Midbrain (tissue), 1 donor: ENCODE data around the gene MYO1F.
"Not testable (repeated sequence)": the region's sequence is repeated elsewhere in the genome, so short reads cannot be mapped to it uniquely, and the experiment has no call there.

Source experiments
- DNase-seq: peaks from one replicate; lab custom pipeline; 2025; lab: John Stamatoyannopoulos, UW

Gene MYO1F

GRCh38 chr19:8564866-8565265 lies 12.4 kb downstream of the MYO1F start:
- DNase-seq = not testable (repeated sequence)

DNA sequence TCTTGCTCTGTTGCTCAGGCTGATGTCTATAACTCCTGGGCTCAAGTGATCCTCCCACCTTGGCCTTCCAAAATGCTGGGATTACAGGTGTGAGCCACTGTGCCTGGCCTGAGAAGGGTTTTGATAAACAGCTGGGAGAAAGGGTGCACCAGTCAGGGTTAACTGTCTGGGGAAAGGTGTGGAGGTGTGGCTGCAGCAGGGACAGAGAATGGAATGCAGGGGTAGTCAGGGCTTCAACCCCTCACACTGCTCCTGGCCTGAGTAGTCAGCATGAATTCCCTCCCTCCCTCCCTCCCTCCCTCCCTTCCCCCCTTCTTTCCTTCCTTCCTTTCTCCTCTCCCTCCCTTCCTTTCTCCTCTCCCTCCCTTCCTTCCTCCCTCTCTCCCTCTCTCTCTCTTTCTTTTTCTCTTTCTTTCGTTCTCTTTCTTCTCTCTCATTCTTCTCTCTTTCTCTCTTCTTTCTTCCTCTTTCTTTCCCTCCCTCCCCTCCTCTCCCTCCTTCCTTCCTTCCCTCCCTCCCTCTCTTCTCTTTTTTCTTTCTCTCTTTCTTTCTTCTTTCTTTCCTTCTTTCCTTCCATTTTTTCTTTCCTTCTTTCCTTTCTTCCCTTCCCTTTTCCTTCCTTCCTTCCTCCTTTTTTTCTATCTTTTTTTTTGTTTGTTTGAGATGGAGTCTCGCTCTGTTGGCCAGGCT lies 16.0 kb downstream of the MYO1F start:
- no peak for DNase-seq

DNA sequence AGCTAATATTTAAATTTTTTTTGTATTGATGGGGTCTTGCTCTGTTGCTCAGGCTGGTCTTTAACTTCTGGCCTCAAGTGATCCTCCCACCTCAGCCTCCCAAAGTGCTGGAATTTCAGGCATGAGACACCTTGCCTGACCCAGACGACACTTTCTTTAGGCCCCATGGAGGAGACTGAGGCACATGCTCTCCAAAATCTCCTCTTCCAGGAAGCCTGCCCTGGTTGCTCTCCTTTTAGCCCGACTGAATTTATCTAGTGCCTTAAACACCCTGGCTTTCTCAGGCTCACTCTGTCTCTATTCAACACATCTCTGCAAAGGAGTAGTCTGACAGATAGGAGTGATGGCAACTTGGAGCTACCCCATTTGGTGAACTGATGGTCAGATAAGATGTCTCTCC lies 18.9 kb downstream of the MYO1F start:
- DNase-seq = no peak

DNA sequence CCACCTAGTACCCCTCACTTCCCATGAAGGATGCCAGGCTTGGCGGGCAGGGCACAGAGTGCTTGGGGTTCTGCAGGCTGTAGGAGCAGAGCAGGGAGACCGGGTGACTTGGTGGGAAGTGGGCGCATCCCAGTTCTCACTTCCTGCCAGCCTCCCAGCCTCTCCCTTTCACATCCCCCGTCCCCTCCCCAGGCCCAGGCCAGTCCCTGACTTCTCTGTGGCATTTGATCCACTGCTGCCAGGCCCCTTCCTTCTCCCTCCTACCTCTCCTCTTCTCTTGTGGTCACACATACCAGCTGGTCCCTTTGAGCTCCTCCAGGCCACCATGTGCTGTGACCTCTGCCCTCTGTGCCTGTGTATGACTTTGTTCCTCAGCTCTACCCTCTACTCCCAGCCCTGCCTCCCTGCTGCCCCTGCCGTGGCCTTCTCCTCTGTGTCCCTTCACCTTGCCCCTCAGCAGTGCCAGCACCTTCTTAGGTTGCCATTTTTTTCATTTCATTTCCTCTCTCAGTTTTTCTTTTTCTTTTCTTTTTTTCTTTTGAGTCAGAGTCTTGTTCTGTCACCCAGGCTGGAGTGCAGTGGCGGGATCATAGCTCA lies 19.5 kb downstream of the MYO1F start:
- DNase-seq = no peak

- DNase-seq = not testable (repeated sequence)
These were observed 23.5 kb downstream of the MYO1F start for GRCh38 chr19:8553729-8554128.

DNA sequence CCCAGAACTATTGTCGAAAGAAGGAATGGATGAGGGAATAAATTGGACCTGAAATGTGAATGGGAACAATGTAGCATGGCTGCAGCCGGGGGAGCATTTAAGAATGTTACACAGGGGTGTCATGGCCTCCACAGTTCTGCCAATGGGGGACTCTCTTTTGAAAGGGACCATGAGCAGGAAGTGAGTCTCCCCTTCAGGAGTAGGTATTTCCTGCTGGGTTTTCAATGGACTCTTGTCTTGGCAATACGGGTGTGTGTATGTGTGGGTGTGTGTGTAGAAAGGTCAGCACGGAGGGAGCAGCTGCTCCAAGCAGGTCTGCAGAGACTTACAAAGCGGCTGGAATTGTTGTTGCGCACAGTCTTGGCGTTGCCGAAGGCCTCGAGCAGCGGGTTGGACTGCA lies 24.4 kb downstream of the MYO1F start:
- DNase-seq = no peak

GRCh38 chr19:8550070-8550469 lies 27.2 kb downstream of the MYO1F start:
- DNase-seq = no peak

DNA sequence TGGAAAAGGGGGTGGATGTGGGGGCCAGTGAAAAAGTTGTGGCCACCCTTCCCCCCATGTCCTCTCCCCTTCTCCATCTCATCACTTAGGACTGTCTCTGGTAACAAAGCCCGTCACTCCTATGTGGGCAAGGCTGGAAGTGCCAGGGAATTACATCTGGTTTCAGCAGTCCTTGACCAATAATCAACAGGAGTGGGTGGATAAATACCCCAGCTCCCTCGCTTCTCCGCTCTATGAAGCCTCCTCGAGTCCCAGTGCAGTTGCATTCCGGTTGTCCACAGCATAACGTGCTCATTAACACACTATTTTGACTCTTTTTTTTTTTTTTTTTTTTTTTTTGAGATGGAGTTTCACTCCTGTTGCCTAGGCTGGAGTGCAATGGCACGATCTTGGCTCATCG lies 31.5 kb downstream of the MYO1F start:
- DNase-seq = no peak

GRCh38 chr19:8544168-8544567 lies 33.1 kb downstream of the MYO1F start:
- DNase-seq = no peak

DNA sequence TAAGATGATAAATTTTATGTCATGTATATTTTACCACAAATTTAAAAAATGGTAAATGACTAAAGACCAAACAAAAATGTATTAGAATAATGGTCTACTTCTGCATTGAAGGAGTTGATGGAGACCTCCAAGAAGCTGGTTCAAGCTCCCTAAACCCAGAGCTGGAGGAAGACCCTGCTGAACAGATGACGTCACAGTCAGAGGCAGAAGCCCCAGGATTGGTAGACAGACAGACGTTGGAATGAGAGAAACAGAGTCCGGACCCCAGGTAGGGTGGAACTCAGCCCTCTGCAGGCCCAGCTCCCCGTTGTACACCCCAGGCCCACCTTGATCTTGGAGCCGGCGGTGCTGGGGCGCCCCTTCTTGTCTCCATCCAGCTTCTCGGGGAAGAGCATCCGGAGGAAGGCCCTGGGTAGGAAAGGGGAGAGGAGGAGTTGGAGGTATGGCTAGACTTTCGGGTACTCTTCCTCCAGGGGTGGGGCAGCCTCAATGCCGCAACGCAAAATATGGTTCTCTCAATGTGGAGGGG lies 37.6 kb downstream of the MYO1F start:
- DNase-seq = no peak

- DNase-seq = no peak
These were observed 40.1 kb downstream of the MYO1F start for GRCh38 chr19:8537099-8537498.

- DNase-seq = no peak
These were observed 41.0 kb downstream of the MYO1F start for GRCh38 chr19:8536282-8536681.

DNA sequence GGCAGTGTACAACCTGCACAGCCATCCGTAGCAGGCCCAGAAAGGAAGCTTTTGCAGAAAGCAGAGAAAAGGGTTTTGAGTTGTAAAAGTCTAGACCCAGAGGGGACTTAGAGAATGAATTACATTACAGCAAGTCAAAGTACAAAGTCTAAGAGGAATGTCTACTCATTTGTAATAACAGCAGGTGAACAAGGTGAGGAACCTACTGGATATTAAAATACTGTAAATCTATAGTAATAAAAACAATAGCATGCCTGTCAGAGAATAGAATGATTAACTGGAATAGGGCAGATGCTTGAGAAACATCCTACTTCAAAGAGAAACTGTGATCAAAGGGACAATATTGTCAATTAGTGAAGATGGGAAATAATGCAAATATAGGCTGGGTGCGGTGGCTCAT lies 45.0 kb downstream of the MYO1F start:
- no peak for DNase-seq

- no peak for DNase-seq
These were observed 45.8 kb downstream of the MYO1F start for GRCh38 chr19:8531470-8531869.

DNA sequence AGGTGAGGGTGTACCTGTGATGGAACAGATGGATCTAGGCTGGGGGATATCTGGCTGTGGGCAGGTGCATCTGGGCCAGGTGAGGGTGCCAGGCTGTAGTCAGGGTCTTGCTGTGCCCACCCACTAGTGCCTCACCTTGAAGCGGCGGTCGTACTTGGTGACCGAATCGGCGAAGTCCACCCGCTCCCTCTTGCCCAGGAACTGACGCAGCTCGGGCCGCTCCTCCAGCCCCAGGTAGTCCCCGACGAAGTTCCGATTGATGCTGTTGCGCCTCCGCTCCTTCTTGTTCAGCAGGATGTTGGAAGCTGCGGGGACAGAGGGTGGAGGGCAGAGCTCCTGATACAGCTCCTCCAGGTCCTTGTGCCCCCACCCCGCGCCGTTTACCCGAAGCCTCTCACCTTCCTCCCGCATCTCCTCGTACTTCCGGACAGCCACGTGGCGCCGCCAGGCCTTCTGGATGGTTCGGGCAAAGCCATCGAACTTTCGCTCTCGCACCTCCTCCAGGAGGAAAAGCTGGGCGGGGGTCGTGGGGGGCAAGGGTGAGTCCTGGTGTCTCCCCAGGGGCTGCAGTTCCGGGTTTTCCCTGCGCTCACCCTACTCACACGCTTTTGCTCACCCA lies 47.1 kb downstream of the MYO1F start:
- DNase-seq = no peak

GRCh38 chr19:8529369-8530006 lies 47.8 kb downstream of the MYO1F start:
- no peak for DNase-seq

DNA sequence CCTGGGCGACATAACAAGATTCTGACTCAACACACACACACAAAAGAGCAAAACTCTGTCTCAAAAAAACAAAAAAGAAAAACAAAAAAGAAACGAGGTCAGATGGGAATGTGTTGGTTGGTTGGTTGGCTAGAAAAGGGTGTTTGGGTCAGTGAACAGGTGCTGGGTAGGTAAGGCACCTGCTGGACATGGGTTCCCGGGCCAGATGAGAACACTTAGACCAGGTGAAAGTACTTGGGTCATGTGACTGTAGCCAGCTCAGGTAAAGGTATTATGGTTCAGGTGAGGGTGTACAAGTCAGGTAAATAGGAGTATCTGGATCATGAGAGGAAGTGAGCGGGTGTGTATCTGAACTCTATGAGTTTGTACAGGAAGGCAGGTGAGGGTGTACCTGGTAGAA lies 48.7 kb downstream of the MYO1F start:
- DNase-seq = no peak

DNA sequence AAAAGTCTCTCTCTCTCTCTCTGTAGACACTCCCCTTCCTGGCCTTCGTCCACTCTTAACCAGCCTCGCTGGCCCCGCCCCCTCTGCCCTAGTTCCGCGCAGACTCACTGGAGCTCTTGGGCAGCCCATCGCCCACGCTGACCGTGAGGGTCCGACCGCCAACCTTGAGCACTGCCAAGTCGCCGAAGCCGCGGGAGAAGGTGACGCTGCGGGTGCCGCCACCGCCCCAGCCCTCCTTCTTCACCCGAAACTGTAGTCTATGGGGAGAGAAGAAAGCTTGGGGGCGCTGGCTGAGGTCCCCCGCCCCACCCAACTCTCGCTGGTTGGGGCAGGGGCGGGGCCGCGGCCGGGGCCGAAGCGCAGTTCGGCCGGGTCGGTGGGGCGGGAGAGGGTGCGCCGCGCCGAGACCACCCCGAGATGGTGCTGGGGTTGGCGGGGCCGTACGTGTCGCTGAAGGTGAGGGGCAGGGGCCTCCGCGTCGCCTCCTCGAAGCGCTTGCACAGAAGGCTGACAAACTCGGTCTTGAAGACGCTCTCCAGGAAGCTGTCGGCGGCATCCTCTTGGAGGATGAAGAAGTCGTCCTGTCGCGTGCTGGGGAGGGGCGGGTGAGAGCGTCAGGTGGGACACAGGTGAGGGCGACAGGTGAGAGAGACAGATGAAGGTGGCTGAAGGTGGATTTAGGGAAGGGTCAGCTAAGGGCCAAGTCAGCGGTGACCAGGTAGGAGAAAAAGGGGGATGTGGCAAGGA lies 50.7 kb downstream of the MYO1F start:
- peak; percentile 83 for DNase-seq

DNA sequence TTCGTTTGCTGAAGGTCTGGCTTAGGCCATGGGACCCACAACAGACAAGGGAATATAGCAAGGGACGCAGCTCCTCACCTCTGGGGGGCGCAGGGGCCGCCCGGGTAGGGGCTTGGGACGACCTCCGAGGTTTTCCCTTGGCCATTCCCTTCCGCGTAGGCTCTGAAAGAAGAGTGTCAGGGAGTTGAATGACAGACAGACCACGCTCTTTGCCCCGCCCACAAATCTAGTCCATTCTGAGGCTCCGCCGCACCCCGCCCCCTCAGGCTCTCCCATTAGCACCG lies 51.9 kb downstream of the MYO1F start:
- no peak for DNase-seq

- no peak for DNase-seq
These were observed 57.9 kb downstream of the MYO1F start for GRCh38 chr19:8519388-8519787.

DNA sequence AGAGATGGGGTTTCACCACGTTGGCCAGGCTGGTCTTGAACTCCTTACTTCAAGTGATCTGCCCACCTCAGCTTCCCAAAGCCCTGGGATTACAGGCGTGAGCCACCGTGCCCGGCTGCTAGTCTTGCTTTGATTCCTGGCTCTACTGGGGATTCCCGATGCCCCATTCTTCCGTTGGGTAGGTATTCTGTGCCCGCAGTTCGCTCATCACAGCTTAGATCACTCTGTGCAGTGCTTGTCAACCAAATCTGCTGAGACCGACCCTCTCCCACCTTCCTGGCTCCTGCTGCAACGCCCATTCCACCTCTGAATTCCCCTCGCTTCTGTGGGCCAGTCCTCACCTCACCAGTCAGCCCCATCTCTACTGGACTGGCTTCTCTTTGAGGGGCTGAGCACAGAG lies 58.7 kb downstream of the MYO1F start:
- DNase-seq = no peak
